ENCODE results near the gene KIF26A.

- TF ChIP-seq CTCF (IDR thresholded peaks at IDR 0.05 in 8 of 11, conservative IDR thresholded peaks at IDR 0.05 in 3 of 11) (no peak), POLR2AphosphoS5 (IDR thresholded peaks at IDR 0.05) (no peak), POLR2A (IDR thresholded peaks at IDR 0.05) (no peak)
Measured at GRCh38 chr14:104096751-104097700, 41.4 kb upstream of the KIF26A start.
